ENCODE data around the gene WTIP. TPM values are rescaled to one million over a fixed set of nuclear protein-coding genes. Genes with fewer than 3 reads are reported as not detected.

WTIP gene
- total RNA-seq, 2 donors from 2014 or later, result 8.3 to 32.3 TPM

DNA sequence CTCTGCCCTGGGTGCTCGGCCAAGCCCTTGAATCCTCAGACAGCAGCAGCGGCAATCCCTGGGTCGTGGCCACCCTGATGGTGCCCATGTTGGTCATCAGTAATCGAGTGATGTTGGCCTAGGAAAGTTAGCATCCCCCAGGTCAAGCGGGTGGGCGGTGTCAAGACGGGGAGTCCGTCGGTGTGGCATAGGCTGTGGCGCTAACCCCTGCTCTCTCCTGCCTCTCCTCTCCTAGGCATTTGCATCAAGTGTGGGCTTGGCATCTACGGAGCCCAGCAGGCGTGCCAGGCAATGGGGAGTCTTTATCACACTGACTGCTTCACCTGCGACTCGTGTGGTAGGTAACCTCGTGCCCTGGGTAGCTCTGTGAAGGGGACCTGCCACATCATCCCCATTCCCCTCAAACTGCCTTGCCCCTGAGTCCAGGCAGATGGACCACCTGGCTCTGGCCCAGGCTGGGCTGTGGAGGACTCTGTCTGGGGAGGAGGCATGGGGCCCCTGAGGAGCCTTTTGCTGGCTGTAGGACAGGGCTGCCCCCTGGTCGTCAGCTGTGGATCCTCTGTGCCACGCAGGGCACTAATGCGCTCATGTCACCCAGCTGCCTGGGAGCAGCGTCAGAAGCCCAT, 8.7 kb downstream of the WTIP start:
- TF ChIP-seq, protein P1, sequence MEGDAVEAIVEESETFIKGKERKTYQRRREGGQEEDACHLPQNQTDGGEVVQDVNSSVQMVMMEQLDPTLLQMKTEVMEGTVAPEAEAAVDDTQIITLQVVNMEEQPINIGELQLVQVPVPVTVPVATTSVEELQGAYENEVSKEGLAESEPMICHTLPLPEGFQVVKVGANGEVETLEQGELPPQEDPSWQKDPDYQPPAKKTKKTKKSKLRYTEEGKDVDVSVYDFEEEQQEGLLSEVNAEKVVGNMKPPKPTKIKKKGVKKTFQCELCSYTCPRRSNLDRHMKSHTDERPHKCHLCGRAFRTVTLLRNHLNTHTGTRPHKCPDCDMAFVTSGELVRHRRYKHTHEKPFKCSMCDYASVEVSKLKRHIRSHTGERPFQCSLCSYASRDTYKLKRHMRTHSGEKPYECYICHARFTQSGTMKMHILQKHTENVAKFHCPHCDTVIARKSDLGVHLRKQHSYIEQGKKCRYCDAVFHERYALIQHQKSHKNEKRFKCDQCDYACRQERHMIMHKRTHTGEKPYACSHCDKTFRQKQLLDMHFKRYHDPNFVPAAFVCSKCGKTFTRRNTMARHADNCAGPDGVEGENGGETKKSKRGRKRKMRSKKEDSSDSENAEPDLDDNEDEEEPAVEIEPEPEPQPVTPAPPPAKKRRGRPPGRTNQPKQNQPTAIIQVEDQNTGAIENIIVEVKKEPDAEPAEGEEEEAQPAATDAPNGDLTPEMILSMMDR (IDR thresholded peaks at IDR 0.05), result no peak
- no peak overlapping the region for H3K27ac ChIP-seq
- H3K4me3 ChIP-seq, result no peak overlapping the region
- H3K36me3 ChIP-seq, result peaks cover 51% of the 10 kb centered on the region
- H3K4me1 ChIP-seq, result no peaks in the 10 kb centered on the region
- H3K27me3 ChIP-seq, result no peaks in the 10 kb centered on the region
- DNase-seq (ENCODE audit: low spot score), result no peak
- no peaks in the 10 kb centered on the region for H3K9me3 ChIP-seq

DNA sequence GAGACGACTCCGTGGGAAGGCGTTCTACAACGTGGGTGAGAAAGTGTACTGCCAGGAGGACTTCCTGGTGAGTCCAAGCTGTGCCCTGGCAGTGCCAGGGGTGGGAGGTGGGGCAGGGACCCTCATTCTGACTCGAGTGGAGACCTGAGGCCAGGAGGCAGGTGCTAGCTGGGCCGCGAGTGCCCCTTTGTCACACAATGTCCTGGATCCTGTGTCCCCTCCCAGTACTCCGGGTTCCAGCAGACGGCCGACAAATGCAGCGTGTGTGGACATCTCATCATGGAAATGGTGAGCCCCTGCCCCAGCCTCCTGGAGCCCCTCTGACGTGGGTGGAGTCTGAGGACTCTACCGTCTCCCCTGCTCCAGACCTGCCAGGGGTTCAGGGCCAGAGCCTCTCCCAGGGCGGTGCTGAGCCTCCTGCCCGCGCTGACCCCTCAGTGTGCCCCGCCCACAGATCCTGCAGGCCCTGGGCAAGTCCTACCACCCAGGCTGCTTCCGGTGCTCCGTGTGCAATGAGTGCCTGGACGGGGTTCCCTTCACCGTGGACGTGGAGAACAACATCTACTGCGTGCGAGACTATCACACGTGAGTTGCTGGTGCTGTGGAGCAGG, 11.6 kb downstream of the WTIP start:
- no peak overlapping the region for H3K4me3 ChIP-seq
- DNase-seq (ENCODE audit: low spot score), result no peak
- H3K9me3 ChIP-seq, result no peaks in the 10 kb centered on the region
- TF ChIP-seq, protein P1 (IDR thresholded peaks at IDR 0.05), result no peak
- no peak overlapping the region for H3K27ac ChIP-seq
- H3K36me3 ChIP-seq, result peaks cover 71% of the 10 kb centered on the region
- no peaks in the 10 kb centered on the region for H3K4me1 ChIP-seq
- no peaks in the 10 kb centered on the region for H3K27me3 ChIP-seq

DNA sequence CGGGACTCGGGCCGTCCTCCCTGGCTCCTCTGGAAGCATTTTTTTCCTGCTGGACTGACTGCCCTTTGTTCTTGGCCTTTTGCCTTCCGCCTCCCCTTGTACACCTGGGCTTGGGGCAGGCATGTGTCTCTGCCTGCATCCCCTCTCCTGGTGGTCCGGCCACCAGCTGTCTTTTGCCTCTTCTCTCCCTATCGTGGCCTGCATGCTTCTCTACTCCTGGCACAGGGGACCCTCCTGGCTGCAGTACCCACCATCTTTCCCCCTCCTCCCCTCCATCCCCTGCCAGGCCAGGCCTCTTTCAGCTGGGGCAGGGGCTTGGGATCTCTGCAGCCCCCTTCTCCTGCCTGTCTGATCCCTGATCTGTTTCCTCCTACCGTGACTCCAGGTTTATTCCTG, 12.1 kb downstream of the WTIP start:
- no peak for DNase-seq (ENCODE audit: low spot score)
- no peaks in the 10 kb centered on the region for H3K4me1 ChIP-seq
- no peak overlapping the region for H3K27ac ChIP-seq
- TF ChIP-seq, protein P1 (IDR thresholded peaks at IDR 0.05), result no peak
- H3K4me3 ChIP-seq, result no peak overlapping the region
- no peaks in the 10 kb centered on the region for H3K27me3 ChIP-seq
- no peaks in the 10 kb centered on the region for H3K9me3 ChIP-seq
- H3K36me3 ChIP-seq, result peaks cover 74% of the 10 kb centered on the region

DNA sequence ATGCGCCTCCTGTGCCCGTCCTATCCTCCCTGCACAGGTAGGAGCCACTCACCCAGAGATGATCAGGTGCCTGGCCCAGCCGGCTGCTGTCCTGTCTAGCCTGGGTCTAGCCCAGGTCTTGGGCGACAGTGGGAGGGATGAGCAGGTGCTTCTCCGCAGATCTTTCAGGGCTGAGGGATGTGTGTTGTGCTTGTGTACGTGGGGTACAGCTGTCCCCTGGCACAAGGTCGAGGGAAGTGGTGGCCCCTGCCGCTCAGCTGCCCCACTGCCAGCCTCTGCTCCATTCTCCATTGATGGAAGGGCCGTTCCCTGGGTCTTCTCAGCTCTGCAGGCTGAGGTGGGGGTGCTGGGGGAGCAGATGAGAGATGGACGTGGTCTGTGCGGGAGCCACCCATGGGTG, 13.0 kb downstream of the WTIP start:
- no peak for DNase-seq (ENCODE audit: low spot score)
- Histone ChIP-seq H3K4me3 (no peak overlapping the region), H3K27me3 (no peaks in the 10 kb centered on the region), H3K9me3 (no peaks in the 10 kb centered on the region), H3K27ac (no peak overlapping the region), H3K36me3 (peaks cover 74% of the 10 kb centered on the region), H3K4me1 (no peaks in the 10 kb centered on the region)
- TF ChIP-seq, protein P1 (IDR thresholded peaks at IDR 0.05), result no peak

DNA sequence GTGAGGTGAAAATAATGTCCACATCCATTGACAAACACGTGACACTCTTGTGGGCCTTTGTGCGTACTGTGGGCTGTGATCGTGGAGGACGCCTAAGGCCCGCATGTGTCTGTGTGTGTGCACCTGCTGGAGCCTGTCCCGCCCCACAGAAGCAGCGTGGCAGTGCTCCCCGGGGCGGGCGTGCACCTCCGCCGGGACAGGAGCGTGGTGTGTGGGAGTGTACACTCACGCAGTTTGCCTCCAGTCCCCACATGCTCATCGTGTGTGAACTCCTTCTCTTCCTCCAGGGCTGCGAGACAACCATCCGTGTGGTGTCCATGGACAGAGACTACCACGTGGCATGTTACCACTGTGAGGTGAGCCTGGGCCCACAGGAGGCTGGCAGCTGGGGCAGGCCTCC, 13.9 kb downstream of the WTIP start:
- Histone ChIP-seq H3K9me3 (no peaks in the 10 kb centered on the region), H3K27ac (no peak overlapping the region), H3K36me3 (peaks cover 69% of the 10 kb centered on the region), H3K4me3 (no peak overlapping the region), H3K4me1 (no peaks in the 10 kb centered on the region), H3K27me3 (no peaks in the 10 kb centered on the region)
- TF ChIP-seq, protein P1 (IDR thresholded peaks at IDR 0.05), result no peak
- no peak for DNase-seq (ENCODE audit: low spot score)

Measured in right atrium auricular region (tissue), 2 donors.